HG02943 (cell line): ENCODE measurements around the gene VOPP1.
"Not testable (repeated sequence)": the region's sequence is repeated elsewhere in the genome, so short reads cannot be mapped to it uniquely, and the experiment has no call there.

Source experiments
- ATAC-seq: cut with Tn5 transposase; IDR thresholded peaks from one replicate; pipeline ENCODE4 v1.9.1; 2021; ENCODE audit warnings: mild to moderate bottlenecking, low read depth, moderate library complexity; ENCODE audit not compliant: unreplicated experiment

The VOPP1 gene, protein sequence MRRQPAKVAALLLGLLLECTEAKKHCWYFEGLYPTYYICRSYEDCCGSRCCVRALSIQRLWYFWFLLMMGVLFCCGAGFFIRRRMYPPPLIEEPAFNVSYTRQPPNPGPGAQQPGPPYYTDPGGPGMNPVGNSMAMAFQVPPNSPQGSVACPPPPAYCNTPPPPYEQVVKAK

DNA sequence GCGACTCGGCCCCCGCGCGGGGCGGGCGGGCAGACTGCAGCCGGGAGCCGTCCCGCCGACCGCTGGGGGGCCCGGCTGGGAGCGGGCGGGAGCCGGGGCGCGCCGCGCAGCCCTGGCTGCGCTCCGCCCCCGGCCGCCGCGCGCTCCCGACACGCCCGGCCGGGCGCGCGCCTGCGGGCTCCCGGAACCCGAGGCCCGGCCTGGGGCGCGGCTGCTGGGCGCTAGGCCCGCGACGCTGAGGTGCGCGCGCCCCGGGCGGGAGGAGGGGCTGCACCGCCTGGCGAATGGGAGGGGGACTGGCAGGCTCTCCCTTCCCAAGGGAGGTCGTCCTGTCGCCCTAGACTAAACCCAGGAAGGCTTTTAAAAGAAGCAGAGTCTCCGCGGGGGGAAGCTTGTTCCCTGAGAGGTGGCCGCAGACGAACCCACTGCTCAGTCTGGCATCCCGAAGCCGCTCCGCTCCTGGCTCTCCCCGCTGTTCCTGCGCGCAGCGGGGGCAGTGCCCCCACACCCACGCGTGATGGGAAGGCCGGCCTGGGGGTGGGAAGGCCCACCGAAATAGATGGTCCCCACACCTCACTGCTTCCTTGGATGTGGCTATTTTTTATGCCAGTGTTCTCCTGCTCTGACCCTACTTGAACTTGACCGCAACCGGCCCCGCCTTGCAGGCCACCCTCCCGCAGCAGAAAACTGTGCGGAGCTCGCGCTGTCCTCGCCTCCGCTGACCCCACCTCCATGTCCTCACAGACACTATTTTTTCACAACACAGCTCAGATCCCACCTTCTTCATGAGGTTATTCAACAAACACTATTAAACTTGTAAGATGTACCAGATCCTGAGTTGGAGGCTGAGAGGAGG lies at the start of gene VOPP1:
TSS of gene VOPP1 (minus strand) at position 125 of the 856 bp plus-strand sequence. CDS start 178 bp downstream, outside the sequence.
- peak; percentile 37 for ATAC-seq

DNA sequence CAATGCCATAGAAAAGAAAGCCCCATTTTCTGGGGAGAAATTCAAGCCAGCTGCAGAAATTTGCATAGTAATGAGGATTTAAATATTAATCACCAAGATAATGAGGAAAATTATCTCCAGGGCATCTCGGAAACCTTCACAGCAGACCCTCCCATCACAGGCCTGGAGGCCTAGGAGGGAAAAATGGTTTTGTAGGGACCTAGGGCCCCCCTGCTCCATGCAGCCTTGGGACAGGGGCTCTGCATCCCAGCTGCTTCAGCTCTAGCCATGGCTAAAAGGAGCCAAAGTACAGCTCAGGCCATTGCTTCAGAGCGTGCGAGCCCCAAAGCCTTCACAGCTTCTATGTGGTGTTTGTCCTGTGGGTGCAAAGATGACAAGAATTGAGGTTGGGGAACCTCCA lies 46.6 kb upstream of the VOPP1 start:
- ATAC-seq = no peak

DNA sequence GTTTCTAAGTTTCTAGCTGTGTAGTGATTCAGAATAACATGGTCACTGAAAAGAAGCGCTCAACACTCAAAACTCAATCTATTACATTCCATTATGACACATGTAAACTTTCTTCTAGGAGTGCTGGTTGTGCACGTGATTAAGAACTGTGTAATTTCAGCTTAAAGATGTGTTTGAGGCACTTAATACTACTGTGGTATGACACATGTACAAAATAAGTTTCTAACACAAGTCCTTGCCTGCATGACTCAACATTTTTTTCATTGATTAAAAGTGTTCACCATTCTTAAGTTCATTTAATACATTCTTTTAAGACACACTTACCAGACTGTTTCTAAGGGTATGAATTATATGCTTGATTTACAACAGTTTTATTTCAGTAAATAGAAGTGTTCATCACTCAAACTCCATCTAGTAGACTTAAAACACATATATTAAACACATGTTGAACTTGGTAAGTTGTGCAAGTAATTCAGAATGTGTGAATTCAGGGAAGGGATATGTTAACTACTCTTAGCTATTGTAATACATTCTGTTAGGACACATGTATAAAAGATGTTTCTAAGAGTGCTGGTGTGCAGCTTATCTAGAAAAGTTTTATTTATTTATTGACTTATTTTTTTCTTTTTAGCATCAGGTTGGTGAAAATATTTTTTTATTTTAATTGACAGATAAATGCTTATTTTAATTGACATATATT lies 42.2 kb upstream of the VOPP1 start:
- not testable (repeated sequence) for ATAC-seq

DNA sequence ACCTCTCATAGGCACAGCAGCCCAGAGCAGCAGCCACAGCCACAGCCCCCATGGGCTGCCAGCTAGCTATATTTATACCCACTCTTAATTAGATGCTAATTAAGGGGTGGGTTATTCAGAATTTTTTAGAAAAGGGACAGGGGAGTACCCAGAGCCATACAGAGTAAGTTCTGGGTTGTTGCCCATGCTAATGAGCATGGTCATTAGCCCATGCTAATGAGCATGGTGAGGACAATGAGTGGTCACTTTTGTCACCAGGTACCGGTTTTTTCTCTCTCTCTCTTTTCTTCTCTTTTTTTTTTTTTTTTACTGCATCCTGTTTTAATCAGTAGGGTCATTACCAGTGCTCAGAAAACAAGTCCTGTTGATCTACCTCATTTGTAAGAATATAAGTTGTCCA lies 37.4 kb upstream of the VOPP1 start:
- not testable (repeated sequence) for ATAC-seq

DNA sequence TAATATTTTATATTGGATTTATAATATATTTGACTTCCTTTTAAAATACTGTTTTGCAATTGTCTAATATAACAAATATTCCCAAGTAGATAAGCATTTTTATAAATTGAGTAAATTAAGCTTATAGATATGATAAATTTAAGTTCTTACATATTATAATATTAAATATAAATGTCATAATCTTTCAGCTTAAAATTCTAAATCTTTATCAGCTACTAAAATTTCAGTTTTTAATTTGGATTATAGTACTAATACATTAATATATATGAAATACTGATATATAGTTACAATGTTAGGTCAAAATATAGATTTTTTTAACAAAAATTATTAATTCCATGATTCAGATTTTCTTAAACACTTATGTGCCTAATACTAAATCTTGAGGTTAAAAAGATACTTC lies 33.4 kb upstream of the VOPP1 start:
- ATAC-seq = not testable (repeated sequence)

DNA sequence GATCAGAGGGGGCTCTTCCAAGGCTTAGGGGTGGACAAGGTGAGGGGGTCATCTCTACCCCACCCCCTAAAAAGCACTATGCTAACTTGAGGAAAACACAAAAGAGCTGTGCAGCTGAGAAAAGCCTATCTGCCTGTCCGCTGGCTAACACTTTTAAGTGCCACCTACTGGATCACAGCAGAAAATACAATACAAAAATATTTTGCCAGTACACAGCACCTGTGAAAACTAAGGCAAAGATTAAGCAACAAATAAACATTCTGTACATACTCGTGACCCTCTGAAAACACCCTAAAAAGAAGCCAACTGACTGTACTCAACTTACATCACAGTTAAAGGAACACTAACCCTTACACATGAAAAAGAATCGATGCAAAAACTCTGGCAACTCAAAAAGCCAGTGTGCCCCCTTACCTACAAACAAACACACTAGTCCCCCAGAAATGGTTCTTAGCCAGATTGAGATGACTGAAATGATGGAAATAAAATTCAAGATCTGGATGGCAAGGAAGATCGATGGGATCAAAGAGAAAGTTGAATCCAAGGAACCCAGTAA lies 25.7 kb upstream of the VOPP1 start:
- ATAC-seq = not testable (repeated sequence)

DNA sequence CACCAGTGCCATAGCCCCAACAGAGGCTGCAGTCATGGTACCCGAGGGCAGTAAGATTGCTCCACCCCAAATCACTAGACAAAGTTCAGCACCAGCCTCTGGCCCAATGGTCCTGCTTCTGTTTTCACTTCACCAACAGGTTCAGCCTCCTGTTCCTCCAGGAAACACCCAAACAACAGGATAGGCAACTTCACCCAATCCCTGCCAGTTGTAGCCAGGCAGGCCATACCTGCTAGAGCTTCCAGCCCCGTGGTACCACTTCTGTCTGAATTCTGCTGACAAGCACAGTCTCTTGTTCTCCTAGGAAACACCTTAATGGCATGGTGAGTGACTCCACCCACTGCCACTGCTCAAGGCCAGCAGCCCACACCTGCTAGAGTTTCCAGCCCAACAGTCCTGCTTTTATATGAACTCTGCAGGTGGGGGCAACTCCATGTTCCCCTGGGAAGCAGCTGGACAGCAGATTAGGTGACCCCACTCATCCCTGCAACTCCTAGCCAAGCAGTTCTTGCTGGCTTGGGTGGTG lies 25.0 kb upstream of the VOPP1 start:
- ATAC-seq = not testable (repeated sequence)

DNA sequence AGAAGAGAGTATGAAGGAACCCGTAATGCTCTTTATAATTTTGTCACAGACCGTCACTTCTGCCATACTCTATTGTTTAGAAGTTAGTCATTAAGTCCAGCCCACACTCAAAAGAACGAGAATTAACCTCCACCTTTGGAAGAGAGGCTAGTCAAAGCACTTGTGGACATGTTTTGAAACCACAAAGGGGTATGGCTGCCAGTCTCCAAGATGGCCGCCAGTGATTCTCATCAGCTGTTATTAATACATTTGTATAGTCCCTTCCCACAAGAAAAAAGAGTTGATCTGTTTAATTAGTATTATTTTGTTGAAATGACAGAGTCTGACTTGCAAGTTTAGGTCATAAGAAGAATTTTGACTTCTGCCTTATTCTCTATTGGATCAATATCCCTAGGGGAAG lies 23.2 kb upstream of the VOPP1 start:
- ATAC-seq = no peak

DNA sequence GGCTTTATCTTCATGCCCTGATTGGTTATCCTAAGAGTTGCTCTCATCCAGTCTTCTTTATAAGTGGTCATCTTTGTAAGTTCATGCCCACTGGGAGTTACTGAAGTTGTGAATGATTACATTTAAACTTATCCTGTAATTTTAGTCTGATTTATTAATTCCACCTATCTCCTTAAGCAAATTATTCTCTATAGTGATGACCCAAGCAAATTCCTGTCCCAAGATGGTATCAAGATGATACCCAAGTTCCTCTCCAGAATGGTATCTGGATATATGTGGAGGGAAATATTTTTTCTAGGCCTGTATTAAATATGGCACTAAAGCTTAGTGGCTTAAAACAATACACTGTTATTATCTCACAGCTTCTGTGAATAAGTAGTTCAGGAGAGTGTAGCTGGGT lies 22.6 kb upstream of the VOPP1 start:
- no peak for ATAC-seq

DNA sequence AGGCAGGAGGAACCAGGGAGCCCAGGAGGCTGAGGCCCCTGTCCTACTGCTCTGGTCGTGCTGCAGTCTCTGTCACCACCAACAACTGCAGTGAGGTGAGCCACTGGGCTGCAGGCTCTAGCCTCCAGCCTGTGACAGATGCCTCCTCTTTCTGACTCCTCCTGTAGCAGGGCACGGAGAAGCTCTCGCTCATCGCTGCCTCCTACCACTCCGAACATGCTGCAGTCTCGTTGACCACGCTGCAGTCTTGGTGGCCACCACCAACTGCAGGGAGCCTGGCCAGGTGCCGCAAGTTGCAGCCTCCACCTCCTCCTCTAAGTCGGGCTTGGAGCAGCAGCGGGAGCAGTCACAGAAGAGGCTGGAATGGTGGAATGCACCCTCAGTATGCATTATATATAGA lies 22.1 kb upstream of the VOPP1 start:
- ATAC-seq = no peak

DNA sequence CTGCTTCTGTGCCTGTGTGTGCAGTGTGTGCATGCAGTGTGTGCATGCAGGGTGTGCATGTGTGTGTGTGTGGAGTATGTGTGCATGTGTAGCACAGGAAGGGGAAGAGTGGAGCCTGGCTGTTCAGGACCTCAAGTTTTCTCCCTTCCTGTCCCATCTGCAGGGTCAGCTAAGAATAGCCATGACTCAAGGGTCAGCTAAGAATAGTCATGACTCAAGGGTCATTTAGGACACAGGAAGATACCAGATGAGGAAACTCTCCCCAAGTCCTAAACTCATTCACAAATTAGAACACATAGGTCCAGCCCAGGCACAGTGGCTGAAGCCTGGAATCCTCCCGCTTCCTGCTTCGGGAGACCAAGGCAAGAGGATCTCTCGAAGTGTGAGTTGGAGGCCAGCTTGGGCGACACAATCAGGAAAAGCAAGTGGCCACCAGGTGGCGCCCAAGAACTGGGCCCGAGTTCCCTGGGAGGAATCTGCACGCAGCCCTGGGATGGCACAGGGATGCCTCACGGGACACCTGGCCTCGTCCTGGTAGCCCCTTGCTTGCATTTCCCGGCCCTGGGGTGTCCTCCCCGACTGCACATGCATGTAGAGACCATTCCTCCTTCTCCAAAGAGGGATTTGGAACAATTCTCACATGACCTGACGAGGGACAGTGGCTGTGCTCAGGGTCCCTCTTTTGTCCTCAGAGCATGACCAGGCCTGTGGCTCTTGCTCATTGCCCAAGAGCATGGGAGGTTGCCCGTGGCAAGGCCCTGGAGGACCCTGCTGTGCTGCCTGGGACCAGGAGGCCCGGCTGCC lies 21.4 kb upstream of the VOPP1 start:
- no peak for ATAC-seq

DNA sequence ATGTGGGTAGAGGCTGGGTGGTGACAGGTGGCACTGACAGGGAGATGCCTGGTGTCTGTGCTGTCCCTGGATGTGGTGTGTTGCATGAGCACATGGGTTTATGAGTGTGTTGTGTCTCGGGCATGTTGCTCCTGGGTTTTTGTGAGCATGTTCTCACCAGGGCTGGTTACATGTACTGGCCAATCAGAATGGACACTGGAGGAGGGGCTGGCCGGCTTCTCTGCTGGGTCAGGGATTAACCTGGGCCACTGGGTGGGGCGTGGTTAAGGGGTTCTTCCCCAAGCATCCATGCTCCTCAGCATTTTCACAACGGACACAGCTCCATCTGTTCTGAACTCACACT lies 20.8 kb upstream of the VOPP1 start:
- no peak for ATAC-seq

DNA sequence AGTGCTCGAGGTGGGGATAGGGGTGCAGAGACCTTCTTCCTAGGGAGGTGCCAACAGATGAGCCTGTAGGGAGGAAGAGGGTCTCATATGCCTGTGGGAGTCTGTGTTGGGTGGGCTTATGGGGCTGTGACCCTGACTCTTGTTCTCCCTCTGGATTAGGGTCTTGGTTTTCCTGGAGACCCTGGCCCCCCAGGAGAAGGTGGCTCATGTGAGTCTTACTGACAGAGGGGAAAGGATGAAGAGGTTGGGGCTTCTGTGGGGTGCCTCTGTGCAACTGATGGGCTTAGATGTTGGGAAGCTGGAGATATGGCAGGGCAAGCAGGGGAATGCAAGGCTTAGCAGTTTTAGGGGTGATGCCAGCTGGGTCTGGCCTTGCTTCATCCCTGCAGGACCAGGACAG lies 20.2 kb upstream of the VOPP1 start:
- no peak for ATAC-seq

DNA sequence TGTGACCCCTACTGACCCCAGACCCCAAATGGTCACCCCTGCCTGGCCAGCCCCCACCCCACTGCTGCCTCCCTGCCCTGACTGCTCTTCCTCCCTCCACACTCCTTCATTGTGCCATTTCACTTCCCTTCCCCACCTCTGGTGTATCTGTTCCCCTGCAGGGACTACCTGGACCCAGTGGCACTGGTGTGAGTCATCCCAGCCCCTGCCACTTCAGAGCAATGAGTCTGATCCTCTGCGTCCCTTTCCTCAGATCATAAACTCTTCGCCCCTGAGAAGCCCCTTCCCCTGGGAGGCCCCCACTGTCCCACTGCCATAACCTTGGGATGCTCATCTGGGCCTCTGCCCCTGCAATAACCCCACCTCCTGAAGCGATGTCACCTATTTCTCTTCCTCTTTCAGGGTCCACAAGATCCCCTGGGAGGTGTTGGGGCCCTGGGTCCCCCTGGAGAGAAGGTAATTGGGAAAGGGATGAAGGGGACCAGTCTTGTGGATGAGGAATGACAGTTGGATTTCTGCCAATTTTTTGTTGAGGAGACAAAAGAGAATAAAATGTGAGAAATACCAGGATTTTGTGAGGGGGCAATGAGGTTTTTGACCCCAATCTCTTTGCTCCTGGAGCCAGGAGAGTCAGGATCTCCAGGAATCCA lies 19.1 kb upstream of the VOPP1 start:
- no peak for ATAC-seq

DNA sequence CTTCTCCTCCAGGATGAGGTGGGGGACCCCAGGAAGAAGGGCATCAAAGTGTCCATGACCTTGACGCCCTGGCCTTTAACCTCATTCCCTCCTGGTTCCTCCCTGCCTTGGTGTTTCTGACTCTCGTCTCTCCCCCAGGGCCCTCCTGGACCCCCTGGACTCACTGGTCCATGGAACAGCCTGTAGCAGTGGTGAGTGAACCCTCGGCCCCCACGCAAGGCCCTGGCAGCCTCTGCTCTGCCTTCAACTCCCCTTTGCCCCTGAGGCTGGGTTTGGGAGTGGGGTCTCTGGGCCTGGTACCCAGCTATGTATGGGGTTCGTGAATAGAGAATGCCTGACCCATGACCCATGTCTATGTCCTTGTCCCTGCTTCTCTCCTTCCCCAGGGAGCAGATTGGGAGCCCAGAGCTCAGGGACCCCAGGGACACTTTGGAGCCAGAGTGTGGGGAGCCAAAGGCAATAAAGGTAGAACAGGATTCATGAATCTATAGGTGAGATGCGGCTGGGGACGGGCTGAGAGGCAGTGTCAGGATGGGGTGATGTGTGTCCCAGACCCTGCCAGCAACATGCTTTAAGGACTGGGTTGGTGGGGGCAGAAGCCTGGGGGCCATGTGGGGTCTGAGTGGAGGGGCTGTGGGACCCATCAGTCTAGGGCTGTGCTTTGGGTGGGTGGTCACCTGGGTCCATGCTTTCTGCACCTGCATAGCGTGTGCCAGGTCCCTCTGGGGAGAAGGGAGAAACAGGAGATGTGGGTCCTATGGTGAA lies 18.4 kb upstream of the VOPP1 start:
- no peak for ATAC-seq

DNA sequence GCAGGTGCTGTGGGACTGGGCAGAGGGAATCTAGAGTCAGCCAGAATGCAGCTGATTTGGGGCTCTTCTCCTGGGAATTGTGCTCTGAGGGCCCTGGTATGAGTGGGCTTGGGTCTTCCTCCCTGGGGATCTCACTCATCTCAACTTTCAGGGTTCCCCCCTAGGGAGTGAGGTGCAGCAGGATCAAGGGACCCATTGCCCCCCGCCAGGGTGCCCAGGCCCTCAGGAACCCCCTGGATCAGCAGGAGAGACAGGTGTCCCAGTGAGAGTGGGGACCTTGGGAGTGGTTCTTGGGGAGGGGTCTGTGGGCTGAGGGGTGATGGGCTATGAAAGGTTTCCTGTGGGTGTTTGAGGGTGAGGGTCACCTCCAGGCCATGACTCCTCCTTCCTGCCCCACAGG lies 17.6 kb upstream of the VOPP1 start:
- ATAC-seq = no peak

DNA sequence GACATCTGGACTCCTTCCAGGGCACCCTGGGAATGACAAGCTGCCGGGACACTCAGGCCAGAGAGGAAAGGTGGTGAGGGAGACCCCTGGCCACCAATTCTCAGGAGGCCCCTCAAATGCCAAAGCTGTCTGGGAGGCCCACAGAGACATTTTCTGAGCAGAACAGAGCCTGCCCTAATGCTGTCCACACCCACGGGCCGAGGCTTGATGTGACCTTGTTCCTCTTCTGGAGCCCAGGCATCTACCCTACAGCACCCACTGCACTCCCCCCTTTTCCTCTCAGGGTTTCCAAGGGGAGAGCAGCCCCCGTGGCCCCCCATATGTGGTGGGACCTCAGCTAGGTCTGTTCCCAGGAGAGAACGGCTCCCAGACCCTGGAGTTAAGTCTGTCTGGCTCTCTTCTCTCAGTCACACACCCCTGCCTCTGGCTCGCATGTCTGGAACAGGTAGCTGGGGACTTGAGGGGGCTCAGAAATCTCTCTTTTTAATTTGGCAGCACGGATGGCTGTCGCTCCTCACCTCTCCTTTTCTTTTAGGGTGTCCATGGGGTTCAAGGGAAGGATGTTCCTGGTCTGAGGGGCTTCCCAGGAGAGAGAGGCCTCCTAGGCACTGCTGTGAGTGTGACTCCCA lies 16.8 kb upstream of the VOPP1 start:
- no peak for ATAC-seq

DNA sequence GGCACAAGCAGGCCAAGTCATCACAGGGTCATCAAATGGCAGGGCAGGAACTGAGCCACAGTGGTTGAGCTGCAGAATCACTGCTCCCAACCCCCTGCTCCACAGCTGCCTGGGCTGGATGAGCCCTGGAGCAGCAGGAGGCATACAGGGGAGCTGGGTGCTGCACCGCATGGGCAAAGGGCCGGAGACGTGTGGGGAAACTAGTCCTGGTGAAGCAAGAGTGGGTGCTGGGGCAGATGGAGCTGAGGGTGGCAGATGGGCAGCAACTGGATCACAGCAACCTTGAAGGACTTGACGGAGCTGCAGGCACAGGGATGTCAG lies 16.0 kb upstream of the VOPP1 start:
- no peak for ATAC-seq
